B cell (primary cell): ENCODE measurements around the gene FCER1G. TPM values are rescaled to one million over a fixed set of nuclear protein-coding genes. Genes with fewer than 3 reads are reported as not detected.

ENCODE experiments used
- ATAC-seq: fragments of 200-7000 bp; cut with Tn5 transposase; one replicate; pipeline ENCODE4 v1.10.0; 2021; ENCODE audit warnings: low read depth, mild to moderate bottlenecking, moderate number of reproducible peaks, moderate library complexity
- CTCF ChIA-PET: fragments of 350-600 bp; sonication (Branson Sonifier 250); formaldehyde crosslinking; loops from one replicate; lab custom pipeline; 2021; ENCODE audit warnings: antibody characterized with exemption, inconsistent platforms; lab: Charles Lee
- POLR2A ChIA-PET: fragments of 350-600 bp; sonication (Branson Sonifier 250); formaldehyde crosslinking; loops from one replicate; lab custom pipeline; 2021; ENCODE audit warnings: antibody characterized with exemption; lab: Charles Lee
- DNase-seq: peaks from one replicate; pipeline ENCODE4 v3.0.0; 2013
- H2AFZ ChIP-seq: 2 replicates; pipeline ENCODE4 v1.6.1; 2012; ENCODE audit warnings: mild to moderate bottlenecking, low read depth, low read length; ENCODE audit not compliant: insufficient read depth, poor library complexity, severe bottlenecking
- H3K27ac ChIP-seq, 2 donors: 1 replicate in 1 of 2; 2 replicates in 1 of 2; pipeline ENCODE4 v1.5.1; 2012 to 2013; ENCODE audit warnings: low read length in 2 of 2, mild to moderate bottlenecking in 2 of 2, moderate library complexity in 1 of 2
- H3K27me3 ChIP-seq, 4 experiments: fragments of 200-600 bp in 1 of 4; sonication (generic) in 1 of 4; replicated peaks in 1 of 4; 1 replicate in 2 of 4; 2 replicates in 2 of 4; pipeline versions ENCODE4 v1.6.1 to v1.7.0; 2013 to 2016; ENCODE audit warnings: low read length in 3 of 4, mild to moderate bottlenecking in 2 of 4, mixed read lengths in 1 of 4, moderate library complexity in 1 of 4; ENCODE audit not compliant: insufficient read depth in 4 of 4, control insufficient read depth in 3 of 4; ENCODE audit errors: control extremely low read depth in 1 of 4
- H3K36me3 ChIP-seq, 2 experiments: replicated peaks in 1 of 2; 1 replicate in 1 of 2; 2 replicates in 1 of 2; pipeline versions ENCODE4 v1.6.1 to v1.7.1; 2013; ENCODE audit warnings: low read length in 1 of 2; ENCODE audit not compliant: insufficient read depth in 2 of 2, control insufficient read depth in 1 of 2; ENCODE audit errors: control extremely low read depth in 1 of 2, extremely low read depth in 1 of 2
- H3K4me1 ChIP-seq, 2 donors: fragments of 200-600 bp in 1 of 2; sonication (generic) in 1 of 2; 1 replicate in 1 of 2; 2 replicates in 1 of 2; pipeline versions ENCODE4 v1.5.1 to v1.6.1; 2013 to 2017; ENCODE audit warnings: low read length in 2 of 2; ENCODE audit not compliant: control insufficient read depth in 2 of 2, insufficient read depth in 2 of 2
- H3K4me2 ChIP-seq: replicated peaks from 2 replicates; pipeline ENCODE3; 2012; ENCODE audit warnings: mild to moderate bottlenecking, low read depth, low read length; ENCODE audit not compliant: poor library complexity, severe bottlenecking
- H3K4me3 ChIP-seq, 5 experiments: fragments of 200-600 bp in 1 of 5; sonication (generic) in 1 of 5; 1 replicate in 3 of 5; 2 replicates in 2 of 5; pipeline versions ENCODE4 v1.5.1 to v1.7.0; 2011 to 2016; ENCODE audit warnings: low read length in 4 of 5, mild to moderate bottlenecking in 4 of 5, low read depth in 2 of 5, control low read depth in 1 of 5, moderate library complexity in 1 of 5; ENCODE audit not compliant: insufficient read depth in 1 of 5; ENCODE audit errors: control extremely low read depth in 1 of 5, extremely low read depth in 1 of 5
- H3K79me2 ChIP-seq: fragments of 200-600 bp; sonication (generic); one replicate; pipeline ENCODE4 v1.6.0; 2016; ENCODE audit warnings: low read length; ENCODE audit not compliant: control insufficient read depth, insufficient read depth
- H3K9ac ChIP-seq: fragments of 200-600 bp; sonication (generic); 2 replicates; pipeline ENCODE4 v1.6.1; 2017; ENCODE audit warnings: mild to moderate bottlenecking, low read length, moderate library complexity
- H3K9me3 ChIP-seq, 3 donors: one replicate each; pipeline versions ENCODE4 v1.6.1 to v1.7.1; 2013; ENCODE audit warnings: low read length in 2 of 3; ENCODE audit not compliant: control insufficient read depth in 2 of 3, insufficient read depth in 1 of 3; ENCODE audit errors: control extremely low read depth in 1 of 3
- H4K20me1 ChIP-seq: 2 replicates; pipeline ENCODE4 v1.6.0; 2012; ENCODE audit warnings: mild to moderate bottlenecking, low read length; ENCODE audit not compliant: insufficient read depth, control insufficient read depth, poor library complexity, severe bottlenecking
- H3K27ac Mint-ChIP-seq: one replicate; pipeline ENCODE4 v1.8.0; 2021; ENCODE audit warnings: mixed read lengths
- H3K27me3 Mint-ChIP-seq: one replicate; pipeline ENCODE4 v1.8.0; 2021; ENCODE audit warnings: mixed read lengths
- H3K4me1 Mint-ChIP-seq: one replicate; pipeline ENCODE4 v1.8.0; 2021; ENCODE audit warnings: mixed read lengths
- H3K4me3 Mint-ChIP-seq: one replicate; pipeline ENCODE4 v1.8.0; 2021; ENCODE audit warnings: mixed read lengths
- H3K9me3 Mint-ChIP-seq: one replicate; pipeline ENCODE4 v1.8.0; 2022; ENCODE audit warnings: mixed read lengths; ENCODE audit not compliant: insufficient read depth
- EZH2 ChIP-seq: IDR thresholded peaks from 2 replicates; pipeline ENCODE4 v1.6.1; 2012; ENCODE audit warnings: borderline replicate concordance, low read depth, mild to moderate bottlenecking, moderate library complexity, low read length; ENCODE audit not compliant: insufficient read depth, poor library complexity, severe bottlenecking
- WGBS: methylation state at CpG from one replicate; pipeline ENCODE4 v1.1.5; 2013; ENCODE audit warnings: missing lambda C conversion rate; ENCODE audit not compliant: insufficient coverage; 5-methylcytosine and 5-hydroxymethylcytosine counted together
- intact Hi-C: fragments of 100-400 bp; cut with micrococcal nuclease; formaldehyde crosslinking; loops from one replicate; pipeline ENCODE4 v1.10.0; 2022
- polyA plus RNA-seq: library from polyadenylated mRNA; depleted of rRNA; stranded (reverse); fragments of >200 nt; gene quantifications from 2 replicates; pipeline ENCODE4 v1.2.3, GENCODE V29; 2012
- total RNA-seq, 2 donors: library from RNA; stranded (reverse); fragments of 120-200 nt in 1 of 2; gene quantifications; 1 replicate in 1 of 2; 2 replicates in 1 of 2; pipeline versions ENCODE4 v1.2.3 to v1.2.4, GENCODE V29; 2013 to 2022
- TF ChIP-seq, protein P1 (sequence below): fragments of 200-600 bp; IDR thresholded peaks from one replicate; pipeline ENCODE4 v1.8.0; 2022; ENCODE audit warnings: antibody characterized with exemption, mild to moderate bottlenecking

FCER1G gene
- total and polyA plus RNA-seq, 2 donors (not counting 1 experiment from before 2014, with no cell fraction given): 0.76 to 13.6 TPM

DNA sequence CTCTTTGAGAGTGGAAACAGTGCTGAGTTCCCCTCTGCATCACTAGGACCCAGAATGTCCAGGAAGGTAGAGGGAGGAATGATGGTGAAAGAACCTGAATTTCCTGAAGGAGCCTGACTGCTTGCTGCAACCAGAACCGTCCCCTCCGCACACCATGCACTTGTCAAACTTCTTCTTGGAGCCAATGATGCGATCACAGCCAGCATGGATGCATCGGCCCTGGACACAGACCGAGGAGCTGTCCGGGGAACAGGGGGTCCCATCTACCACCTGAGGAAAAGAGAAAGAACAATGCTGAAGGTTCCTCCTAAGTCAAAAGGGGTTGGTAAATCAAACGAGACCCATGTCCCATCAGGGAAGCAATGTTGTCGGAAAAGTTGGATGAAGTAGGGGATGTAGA, 23.1 kb upstream of the FCER1G start:
- H3K27me3 Mint-ChIP-seq: no peaks in the 10 kb centered on the region
- DNase-seq: no peak
- TF ChIP-seq, protein P1, sequence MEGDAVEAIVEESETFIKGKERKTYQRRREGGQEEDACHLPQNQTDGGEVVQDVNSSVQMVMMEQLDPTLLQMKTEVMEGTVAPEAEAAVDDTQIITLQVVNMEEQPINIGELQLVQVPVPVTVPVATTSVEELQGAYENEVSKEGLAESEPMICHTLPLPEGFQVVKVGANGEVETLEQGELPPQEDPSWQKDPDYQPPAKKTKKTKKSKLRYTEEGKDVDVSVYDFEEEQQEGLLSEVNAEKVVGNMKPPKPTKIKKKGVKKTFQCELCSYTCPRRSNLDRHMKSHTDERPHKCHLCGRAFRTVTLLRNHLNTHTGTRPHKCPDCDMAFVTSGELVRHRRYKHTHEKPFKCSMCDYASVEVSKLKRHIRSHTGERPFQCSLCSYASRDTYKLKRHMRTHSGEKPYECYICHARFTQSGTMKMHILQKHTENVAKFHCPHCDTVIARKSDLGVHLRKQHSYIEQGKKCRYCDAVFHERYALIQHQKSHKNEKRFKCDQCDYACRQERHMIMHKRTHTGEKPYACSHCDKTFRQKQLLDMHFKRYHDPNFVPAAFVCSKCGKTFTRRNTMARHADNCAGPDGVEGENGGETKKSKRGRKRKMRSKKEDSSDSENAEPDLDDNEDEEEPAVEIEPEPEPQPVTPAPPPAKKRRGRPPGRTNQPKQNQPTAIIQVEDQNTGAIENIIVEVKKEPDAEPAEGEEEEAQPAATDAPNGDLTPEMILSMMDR: no peak
- no peak for TF ChIP-seq EZH2
- ChIA-PET CTCF (interaction anchor here (0.6 to 4.8 kb wide), 22 partner anchors 10 to 192 kb away, joined by 3 to 64 read pairs (median 4); partner anchors contain the start of genes DEDD, NDUFS2, PPOX and TOMM40L), POLR2A (interaction anchor here (1.1 to 1.2 kb wide), 2 partner anchors 10 to 38 kb away, joined by 3 to 5 read pairs; partner anchors contain the start of gene UFC1)
- Histone ChIP-seq H3K4me3 (no peak overlapping the region), H2AFZ (no peak overlapping the region), H3K79me2 (peaks cover 26% of the 10 kb centered on the region), H3K27ac (no peak overlapping the region), H3K36me3 (no peaks in the 10 kb centered on the region), H3K4me2 (peak overlapping the region; percentile 12), H3K9ac (no peak overlapping the region), H3K27me3 (no peaks in the 10 kb centered on the region), H3K9me3 (no peaks in the 10 kb centered on the region), H4K20me1 (no peaks in the 10 kb centered on the region), H3K4me1 (peaks cover 64 to 79% of the 10 kb centered on the region in 2 donors)
- no peaks in the 10 kb centered on the region for H3K9me3 Mint-ChIP-seq
- WGBS: 100% methylated on average over 3 of the region's 8 CpGs
- peak overlapping the region; percentile 46 for H3K27ac Mint-ChIP-seq
- intact Hi-C loops: loop anchor here (1.0 to 5.0 kb wide), 5 partner anchors 10 to 190 kb away; partner anchors contain the start of genes NDUFS2, PPOX and TOMM40L
- H3K4me3 Mint-ChIP-seq: no peak overlapping the region
- ATAC-seq: no peak
- H3K4me1 Mint-ChIP-seq: peaks cover 64% of the 10 kb centered on the region
